ENCODE measurements around the gene KCNMA1.
"Not testable (repeated sequence)": the region's sequence is repeated elsewhere in the genome, so short reads cannot be mapped to it uniquely, and the experiment has no call there.

KCNMA1 gene

GRCh38 chr10:77661100-77661499, 23.5 kb upstream of the KCNMA1 start:
- DNase-seq (ENCODE audit: low read depth) = no peak
- no peak overlapping the region for H3K4me3 ChIP-seq (ENCODE audit: low read depth, low read length)
- TF ChIP-seq POLR2A (IDR thresholded peaks at IDR 0.05; ENCODE audit: extremely low read depth, insufficient read length) (no peak), MAX (IDR thresholded peaks at IDR 0.05; ENCODE audit: low read depth, low read length) (no peak), CTCF (IDR thresholded peaks at IDR 0.05; ENCODE audit: low read depth, low read length) (no peak), MYC (IDR thresholded peaks at IDR 0.05; ENCODE audit: low read depth, low read length) (no peak)

DNA sequence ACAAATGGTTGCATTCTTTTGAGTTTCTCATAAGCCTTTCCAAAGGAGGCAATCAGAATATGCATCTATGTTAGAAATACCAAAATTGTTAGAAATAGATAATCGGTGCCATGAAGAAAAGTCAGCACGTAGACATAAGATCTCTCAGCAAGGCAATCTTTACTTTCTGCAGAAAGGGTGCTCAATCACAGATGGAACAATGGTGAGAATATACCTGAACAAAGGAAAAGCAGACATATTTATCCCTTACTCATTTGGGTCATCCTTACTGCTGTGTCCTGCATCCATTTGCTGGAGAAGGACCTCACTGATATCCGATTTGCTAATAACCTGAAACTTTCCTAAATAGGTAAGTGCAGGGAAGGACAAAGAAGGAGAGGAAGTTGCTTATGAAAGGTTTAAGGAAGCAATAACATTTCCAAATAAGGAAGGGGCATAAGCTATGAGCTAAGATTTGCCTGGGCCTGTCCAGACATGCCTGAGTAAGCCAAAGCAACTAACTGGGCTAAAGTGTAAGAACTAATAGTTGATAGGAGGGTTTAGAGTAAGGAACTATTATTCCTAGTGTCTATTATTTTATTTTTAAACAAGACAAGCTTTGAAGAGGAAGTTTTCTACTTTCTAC, 21.6 kb upstream of the KCNMA1 start:
- not testable (repeated sequence) for DNase-seq (ENCODE audit: low read depth); H3K4me3 ChIP-seq (ENCODE audit: low read depth, low read length)

- TF ChIP-seq CTCF (IDR thresholded peaks at IDR 0.05; ENCODE audit: low read depth, low read length) (no peak), POLR2A (IDR thresholded peaks at IDR 0.05; ENCODE audit: extremely low read depth, insufficient read length) (no peak), MYC (IDR thresholded peaks at IDR 0.05; ENCODE audit: low read depth, low read length) (no peak), MAX (IDR thresholded peaks at IDR 0.05; ENCODE audit: low read depth, low read length) (no peak)
- DNase-seq (ENCODE audit: low read depth) = no peak
- no peak overlapping the region for H3K4me3 ChIP-seq (ENCODE audit: low read depth, low read length)
Measured at GRCh38 chr10:77653210-77653609, 15.6 kb upstream of the KCNMA1 start.

GRCh38 chr10:77649333-77650331, 12.0 kb upstream of the KCNMA1 start:
- TF ChIP-seq MAX (IDR thresholded peaks at IDR 0.05; ENCODE audit: low read depth, low read length) = no peak
- no peak for TF ChIP-seq MYC (IDR thresholded peaks at IDR 0.05; ENCODE audit: low read depth, low read length)
- no peak for TF ChIP-seq CTCF (IDR thresholded peaks at IDR 0.05; ENCODE audit: low read depth, low read length)
- TF ChIP-seq POLR2A (IDR thresholded peaks at IDR 0.05; ENCODE audit: extremely low read depth, insufficient read length) = no peak
- DNase-seq (ENCODE audit: low read depth) = no peak
- no peak overlapping the region for H3K4me3 ChIP-seq (ENCODE audit: low read depth, low read length)

DNA sequence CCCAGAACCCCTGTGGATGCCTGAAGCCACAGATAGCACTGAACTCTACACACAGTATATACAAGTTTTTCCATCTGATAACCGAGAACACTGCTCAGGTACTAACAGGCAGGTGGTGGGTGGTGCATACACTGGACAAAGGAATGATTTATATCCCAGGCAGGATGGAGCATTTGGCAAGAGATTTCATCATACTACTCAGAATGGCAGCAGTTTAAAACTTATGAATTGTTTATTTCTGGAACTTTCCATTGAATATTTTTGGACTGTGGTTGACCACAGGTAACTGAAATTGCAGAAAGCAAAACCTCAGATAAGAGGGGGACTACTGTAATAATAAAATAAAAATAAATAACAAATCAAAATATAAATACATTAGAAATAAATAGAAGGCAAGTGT, 10.9 kb upstream of the KCNMA1 start:
- no peak for DNase-seq (ENCODE audit: low read depth)
- no peak overlapping the region for H3K4me3 ChIP-seq (ENCODE audit: low read depth, low read length)
- no peak for TF ChIP-seq MYC (IDR thresholded peaks at IDR 0.05; ENCODE audit: low read depth, low read length)
- no peak for TF ChIP-seq CTCF (IDR thresholded peaks at IDR 0.05; ENCODE audit: low read depth, low read length)
- no peak for TF ChIP-seq MAX (IDR thresholded peaks at IDR 0.05; ENCODE audit: low read depth, low read length)
- TF ChIP-seq POLR2A (IDR thresholded peaks at IDR 0.05; ENCODE audit: extremely low read depth, insufficient read length) = no peak

GRCh38 chr10:77647543-77648293, 10.1 kb upstream of the KCNMA1 start:
- no peak for TF ChIP-seq MAX (IDR thresholded peaks at IDR 0.05; ENCODE audit: low read depth, low read length)
- no peak for TF ChIP-seq POLR2A (IDR thresholded peaks at IDR 0.05; ENCODE audit: extremely low read depth, insufficient read length)
- no peak for TF ChIP-seq MYC (IDR thresholded peaks at IDR 0.05; ENCODE audit: low read depth, low read length)
- no peak for TF ChIP-seq CTCF (IDR thresholded peaks at IDR 0.05; ENCODE audit: low read depth, low read length)
- no peak overlapping the region for H3K4me3 ChIP-seq (ENCODE audit: low read depth, low read length)
- DNase-seq (ENCODE audit: low read depth) = no peak

Data from NB4 (cell line).